NK-92 (cell line): ENCODE measurements around the gene CD300A.

Source experiments
- DNase-seq: peaks from one replicate; lab custom pipeline; 2025; ENCODE audit not compliant: unreplicated experiment; lab: John Stamatoyannopoulos, UW

CD300A gene

DNA sequence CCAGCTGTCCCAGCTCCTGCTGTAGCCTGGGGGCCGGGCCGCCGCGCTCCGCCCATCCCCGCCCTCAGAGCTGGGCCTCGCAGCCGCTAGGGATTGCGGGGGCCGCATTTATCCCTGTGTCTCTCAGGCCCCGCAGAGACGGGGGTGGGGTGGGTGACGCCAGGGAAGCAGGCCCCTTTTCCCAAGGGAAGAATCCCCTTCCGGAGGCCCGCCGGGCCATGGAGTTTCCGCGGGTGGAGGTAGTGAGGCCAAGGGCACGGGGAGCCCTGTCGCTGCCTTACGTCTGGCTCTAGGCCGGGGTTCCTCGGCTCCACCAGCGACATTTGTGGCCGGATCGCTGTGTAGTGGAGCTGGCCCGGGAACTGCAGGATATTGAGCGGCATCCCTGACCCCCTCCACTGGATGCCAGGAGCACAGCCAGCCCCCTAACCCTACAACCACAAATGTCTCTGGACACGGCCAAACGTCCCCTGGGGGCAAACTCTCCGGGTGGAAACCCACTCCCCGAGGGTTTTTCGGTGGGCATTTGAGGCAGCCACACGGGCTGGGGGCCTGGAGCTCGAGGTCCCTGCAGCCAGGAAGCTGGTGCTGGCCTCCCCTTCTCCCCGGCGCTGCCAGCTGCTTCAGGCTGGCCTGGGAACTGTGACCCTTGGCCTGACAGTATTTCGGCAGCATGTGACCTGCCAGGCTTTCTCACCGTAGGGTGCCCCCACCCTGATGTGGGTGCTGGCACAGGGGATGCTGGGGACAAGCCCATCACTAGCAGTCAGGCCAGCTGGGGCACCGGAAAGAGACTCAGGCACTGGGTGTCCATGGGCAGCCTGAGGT, 12.0 kb upstream of the CD300A start:
- DNase-seq: no peak

DNA sequence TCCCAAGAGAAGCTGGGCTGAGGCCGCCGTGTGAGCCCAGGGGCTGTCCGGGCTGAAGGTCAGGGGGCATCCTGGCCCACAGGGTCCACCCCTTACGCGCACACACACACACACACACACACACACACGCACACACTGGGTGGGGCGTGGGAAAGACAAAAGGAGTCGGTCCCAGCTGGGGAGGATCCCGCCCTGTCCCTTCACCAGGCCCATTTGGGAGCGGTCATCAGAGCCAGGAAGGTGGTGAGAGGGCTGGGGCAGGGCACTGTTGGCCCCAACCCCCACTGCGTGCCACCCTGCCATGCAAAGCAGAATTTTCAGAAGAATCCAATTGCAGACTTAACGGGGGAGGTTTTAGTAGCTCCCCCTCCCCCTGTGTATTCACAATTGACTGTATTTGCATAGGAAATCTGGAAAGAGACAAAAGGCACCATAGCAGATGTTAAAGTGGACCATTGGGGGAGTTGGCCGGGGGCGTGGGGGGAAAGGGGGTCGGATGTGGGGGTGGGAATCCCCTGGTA, 11.3 kb upstream of the CD300A start:
- DNase-seq: no peak

DNA sequence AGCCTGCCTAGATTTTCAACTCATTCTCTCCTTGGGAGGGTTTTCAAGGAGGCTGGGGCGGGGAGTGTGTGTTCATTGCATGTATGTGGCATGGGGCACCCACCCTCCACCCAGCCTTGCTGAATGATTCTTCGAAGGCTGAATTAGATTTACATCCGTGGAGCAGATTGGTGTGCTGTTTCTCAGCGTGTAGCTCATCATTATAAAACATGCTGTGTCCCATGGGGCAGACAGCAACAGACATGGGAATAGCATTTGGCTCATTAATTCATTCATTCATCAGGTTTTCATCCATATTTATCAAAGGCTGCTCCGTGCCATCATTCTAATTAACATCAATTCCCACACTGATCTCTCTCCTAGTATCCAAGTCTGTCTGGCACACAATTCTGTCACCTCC, 10.6 kb upstream of the CD300A start:
- no peak for DNase-seq

DNA sequence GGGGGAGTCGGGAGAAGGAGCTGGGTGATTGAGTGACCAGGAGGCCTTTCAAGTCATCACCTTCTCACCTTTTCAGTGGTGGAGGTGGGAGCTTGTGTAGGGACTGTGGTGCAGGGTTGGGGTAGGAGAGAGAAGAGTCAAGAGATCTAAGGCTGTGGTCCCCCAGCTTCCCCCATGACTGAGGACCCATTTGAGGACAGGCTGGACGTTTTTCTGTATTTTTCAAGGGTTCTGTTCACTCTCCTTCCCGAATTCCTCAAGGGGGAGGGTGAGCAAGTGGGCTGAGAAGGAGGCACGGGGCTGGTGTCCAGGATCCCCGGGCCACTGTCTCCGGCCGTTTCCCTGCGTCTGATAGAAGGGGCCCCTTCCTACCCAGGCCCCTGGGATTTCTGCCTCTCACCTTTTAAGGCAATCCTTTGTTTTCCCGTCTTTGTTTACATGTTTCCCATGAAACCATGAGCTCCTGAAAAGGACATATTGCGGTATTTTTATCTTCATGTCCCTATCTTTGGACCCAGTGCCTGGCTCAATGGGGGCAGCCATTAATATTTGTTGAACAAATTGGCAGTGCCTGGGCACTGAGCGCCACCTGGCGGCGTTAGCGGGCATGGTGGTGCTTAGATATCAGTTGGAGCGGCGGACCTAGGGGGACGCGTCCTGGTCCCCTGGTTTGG, 9.2 kb upstream of the CD300A start:
- no peak for DNase-seq

DNA sequence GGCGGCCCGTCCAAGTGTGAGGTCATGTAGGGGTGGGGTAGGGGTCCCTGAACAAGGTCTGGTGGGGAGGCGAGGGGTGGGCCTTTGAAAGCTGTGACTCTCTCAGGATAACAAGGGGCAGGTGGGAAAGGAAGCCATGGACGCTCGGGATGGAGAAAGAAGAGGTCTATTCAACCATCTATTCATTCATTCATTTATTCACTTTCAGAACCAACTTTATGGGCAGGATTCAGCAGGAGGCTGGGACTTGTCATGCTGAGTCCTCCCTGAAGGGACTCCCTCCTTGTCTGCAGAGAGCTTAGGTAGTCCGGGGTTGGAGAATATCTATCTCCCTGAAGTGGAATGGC, 8.6 kb upstream of the CD300A start:
- no peak for DNase-seq

DNA sequence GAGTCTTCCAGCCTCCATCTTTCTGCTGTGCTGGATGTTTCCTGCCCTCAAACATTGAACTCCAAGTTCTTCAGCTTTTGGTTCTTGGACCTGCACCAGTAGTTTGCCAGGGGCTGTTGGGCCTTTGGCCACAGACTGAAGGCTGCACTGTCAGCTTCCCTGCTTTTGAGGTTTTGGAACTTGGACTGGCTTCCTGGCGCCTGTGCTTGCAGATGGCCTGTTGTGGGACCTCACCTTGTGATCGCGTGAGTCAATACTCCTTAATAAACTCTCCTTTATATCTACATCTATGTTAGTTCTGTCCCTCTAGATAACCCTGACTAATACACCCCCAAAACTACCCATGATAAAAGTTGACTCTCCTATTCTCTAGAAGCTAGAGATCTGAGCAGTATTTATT, 7.6 kb upstream of the CD300A start:
- DNase-seq: no peak

DNA sequence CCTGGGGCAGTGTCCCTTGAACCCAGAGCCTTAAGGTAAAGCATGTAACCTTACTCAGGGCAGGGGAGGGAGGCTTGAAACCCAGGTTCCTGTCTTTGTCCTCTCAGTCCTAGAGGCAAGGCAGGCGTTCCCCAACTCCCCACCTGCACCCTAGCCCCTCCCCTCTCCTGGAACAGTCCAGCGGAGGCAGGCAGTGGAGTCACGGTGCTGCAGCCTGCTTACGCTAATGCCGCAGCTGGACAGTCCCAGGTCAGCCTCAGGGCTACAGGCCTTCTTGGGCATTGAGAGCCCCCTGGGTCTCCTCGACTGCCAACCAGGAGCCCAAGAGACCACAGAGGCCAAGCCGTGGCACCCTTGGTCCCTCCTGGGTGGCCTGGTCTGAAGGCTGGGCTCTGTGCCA, 6.8 kb upstream of the CD300A start:
- no peak for DNase-seq

DNA sequence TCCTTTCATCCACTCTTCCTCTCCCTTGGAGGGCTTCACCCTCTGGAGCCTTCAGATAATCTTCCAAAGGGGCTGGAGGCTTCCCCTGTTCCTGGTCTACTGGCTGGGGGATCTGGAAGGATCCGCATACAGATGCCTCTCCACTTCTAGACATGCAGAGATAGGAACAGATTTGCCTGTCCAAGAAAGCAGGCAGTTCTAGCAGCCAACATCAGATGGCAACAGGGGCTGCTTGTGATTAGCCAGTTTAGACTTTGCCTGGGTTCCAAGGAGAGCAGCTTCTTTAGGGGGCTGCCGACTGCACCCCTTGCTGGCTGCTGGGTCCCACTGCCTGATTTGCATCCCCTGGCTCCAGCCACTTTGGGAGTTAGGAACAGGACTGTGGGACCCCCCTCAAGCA, 6.2 kb upstream of the CD300A start:
- DNase-seq: no peak

DNA sequence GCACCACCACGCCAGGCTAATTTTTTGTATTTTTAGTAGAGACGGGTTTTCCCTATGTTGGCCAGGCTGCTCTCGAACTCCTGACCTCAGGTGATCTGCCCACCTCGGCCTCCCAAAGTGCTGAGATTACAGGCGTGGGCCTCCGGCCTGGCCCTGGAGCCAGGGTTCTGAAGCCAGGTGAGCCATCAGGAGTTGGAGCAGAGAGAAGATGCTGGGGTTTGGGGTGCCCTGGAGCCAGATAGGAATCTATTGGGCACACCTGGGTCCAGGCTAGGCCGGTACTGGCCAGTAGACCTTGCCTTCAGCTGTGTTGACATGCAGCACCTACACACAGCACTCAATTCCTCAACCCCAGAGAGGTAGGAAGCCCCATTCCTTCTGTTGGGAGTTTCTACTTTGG, 5.4 kb upstream of the CD300A start:
- DNase-seq: no peak

DNA sequence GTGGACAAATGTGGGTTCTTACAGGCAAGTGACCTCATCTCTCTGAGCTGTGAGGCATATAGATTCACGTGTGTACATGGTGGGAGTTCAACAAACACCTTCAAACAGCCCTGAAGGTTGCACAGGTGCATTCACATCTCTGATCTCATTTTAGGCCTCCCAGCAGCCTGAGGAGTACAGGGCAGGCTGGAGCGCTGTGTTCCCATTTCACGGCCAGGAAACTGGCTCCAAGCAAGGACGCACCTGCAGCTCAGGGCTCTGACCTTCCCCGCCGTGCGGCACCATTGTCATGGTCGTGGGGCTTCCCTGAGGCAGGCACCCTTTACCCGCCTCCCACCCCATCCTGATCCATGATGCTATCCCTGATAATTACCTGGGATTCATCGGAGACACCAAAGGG, 4.8 kb upstream of the CD300A start:
- no peak for DNase-seq

DNA sequence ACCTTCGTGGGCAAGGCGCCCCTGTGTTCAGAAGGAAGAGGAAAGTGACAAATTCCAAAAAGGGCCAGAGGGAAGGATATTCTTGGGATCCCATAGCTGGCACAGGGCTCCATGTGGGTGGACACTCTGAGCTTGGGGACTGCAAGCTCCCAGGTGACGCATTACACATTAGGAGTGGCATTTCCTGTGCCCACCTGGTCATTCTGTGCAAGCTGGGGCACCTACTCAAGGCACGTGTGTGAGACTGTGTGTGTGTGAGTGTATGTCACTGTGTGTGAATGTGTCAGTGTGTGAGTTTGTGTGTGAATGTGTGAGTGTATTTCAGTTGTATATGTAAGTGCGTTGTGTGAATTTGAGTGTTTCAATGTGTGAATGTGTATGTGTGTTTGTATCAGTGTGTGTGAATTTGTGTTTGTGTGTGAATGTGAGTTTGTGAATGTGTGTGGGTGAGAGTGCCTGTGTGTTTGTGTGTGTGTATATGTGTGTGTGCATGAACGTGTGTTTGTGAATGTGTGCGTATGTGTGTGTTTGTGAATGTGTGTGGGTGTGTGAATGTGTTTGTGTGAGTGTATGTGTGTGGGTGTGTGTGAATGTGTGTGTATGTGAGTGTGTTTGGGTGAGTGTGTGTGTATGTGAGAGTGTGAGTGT, 1.6 kb upstream of the CD300A start:
- DNase-seq: no peak

DNA sequence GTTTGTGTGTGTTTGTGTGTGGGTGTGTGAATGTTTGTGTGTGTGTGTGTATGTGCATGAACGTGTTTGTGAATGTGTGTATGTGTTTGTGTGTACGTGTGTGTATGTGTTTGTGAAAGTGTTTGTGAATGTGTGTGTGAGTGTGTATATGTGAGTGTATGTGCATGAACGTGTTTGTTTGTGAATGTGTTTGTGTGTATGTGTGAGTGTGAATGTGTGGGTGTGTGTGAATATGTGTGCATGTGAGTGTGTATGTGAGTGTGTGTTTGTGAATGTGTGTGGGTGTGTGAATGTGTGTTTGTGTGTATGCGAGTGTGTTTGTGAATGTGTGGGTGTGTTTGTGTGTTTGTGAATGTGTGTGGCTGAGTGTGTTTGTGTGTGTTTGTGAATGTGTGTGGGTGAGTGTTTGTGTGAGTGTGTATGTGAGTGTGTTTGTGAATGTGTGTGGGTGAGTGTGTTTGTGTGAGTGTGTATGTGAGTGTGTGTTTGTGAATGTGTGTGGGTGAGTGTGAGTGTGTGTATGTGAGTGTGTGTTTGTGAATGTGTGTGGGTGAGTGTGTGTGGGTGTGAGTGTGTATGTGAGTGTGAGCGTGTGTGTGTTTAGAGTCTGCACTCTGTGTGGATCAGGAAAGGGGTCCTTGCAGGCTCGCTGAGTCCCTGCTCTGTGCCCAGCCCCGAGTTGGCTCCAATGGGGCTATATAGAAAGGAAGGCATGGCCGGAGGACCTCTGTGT, 890 bp upstream of the CD300A start:
- DNase-seq: no peak

DNA sequence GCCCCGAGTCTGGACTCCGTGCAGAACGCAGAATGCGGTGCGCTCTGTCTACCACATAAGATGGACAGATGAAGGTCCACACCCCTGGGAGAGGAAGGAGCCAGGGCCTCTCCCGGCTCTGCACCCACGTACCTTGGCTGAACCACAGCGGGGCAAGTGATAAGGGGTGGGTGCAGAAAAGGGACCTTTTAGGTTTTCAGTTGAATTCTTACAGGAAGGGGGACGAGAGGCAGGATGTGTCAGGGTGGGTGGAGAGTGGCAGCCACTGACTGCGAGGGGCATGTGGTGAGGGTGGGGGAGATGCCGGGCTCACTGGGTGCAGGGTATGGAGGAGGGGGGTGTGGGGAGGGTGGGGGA, 372 bp downstream of the CD300A start:
- no peak for DNase-seq

DNA sequence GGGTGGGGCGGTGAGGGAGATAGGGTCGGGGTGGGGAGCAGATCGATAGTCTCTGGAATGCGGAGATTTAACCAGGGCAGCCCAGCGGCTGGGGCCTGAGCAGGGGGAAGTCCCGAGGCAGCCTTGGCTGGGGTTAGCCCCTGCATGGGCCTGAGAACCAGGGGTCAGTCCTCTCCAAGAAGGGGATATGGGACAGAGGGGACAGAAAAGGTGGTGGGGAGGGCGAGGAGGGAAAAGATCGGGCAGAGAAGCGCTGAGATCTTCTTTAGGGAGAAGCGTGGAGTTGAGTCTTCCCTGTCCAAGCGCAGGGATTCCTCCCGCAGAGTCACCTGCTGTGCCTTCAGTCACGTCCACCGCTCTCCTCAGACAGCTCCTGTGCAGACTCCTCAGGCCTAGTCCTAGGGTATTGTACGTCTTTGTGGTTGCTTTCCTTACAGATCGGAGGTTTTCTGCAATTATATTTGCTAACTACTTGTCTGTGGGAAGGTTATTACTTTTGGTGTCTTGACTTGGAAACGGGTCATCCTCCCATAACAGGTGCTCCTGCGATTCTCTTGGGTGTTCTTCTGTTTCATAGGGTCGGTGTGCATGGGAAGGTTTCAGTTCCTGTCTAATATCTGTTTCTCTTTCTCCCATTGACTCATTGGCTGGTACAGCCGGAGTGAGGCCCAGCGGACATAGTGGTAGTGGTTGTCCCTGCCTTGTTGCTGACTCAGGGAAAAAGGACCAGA, 952 bp downstream of the CD300A start:
- no peak for DNase-seq

DNA sequence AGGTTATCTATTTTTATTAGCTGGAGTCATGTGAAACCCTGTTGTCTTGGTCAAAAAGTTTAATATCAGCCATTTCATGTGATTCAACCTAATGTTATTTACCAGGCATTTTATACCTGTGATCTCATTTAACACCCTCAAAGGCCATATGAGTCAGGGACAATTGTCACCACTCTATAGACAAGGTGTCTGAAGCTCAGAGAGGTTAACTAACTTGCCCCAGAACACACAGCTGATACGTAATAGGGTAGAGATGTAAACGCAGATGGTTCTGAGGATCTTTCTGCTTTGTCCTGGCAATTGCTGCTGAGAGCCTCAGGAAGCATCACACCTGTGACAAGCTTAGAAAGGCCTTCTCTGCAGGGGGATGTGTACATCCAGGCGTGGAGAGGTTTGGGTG, 4.9 kb downstream of the CD300A start:
- no peak for DNase-seq

DNA sequence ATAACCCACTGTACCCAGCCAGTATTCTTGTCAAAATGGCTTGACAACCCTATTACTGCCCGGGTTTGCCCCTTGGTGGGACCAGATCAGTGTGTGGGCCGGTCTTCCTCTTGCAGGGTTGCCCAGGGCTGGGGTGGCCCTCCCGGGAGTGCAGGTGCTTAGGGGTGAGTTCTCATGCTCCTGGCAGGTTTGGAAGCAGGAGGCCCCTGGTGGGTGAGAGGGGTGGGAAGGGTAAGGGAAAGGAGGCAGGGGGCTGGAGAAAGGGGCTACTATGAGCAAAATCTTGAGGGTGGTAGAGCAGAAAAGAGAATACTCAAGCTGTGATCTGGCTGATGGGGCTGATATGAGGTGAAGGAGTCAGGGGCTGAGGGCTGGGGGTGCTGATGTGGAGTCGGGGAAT, 6.5 kb downstream of the CD300A start:
- DNase-seq: no peak

DNA sequence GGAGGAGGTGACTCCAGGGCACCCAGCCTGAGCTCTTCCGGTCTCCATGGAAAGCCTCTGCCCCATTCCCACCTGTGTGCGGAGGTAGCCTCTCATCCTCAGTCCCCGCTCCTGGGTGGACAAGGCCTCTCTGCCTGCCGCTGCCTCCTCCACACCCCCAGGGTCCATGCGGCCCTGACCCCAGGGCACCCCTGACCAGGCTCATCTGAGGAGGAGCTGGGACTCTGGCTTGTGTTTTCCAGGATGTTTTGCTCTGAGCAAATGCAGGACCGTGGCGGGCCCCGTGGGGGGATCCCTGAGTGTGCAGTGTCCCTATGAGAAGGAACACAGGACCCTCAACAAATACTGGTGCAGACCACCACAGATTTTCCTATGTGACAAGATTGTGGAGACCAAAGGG, 6.9 kb downstream of the CD300A start:
- DNase-seq: no peak

DNA sequence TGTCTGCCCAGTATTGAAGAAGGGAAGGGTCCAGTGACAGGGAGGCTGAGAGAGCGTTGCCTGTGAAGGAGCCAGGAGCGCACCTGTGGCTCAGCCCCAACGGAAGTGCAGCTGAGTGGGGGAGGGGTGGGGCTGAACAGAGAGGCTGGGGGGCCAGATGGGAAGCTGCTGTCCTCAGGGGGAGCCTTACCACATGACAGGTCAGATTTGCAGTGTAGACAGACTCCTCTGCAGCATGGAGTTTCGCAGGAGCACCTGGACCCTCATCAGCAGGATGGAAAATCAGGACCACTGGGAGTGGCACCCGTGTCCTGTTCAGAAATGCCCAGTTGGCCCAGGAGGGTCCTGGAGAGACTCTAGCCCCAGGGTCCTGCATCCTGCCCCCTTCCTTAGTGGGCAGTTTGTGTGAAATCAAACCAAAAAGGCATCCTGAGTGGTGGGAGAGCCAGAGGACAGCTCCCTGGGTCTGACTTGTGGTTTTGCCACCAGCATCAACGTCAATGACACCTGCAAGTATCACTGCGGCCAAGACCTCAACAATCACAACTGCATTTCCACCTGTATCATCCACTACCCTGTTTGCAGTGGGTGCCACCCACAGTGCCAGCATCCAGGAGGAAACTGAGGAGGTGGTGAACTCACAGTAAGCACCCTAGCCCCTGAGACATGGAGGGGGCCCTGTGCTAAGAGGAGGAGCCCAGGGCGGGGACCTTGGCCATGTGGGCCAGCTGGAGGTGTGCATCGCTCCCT, 7.8 kb downstream of the CD300A start:
- no peak for DNase-seq

DNA sequence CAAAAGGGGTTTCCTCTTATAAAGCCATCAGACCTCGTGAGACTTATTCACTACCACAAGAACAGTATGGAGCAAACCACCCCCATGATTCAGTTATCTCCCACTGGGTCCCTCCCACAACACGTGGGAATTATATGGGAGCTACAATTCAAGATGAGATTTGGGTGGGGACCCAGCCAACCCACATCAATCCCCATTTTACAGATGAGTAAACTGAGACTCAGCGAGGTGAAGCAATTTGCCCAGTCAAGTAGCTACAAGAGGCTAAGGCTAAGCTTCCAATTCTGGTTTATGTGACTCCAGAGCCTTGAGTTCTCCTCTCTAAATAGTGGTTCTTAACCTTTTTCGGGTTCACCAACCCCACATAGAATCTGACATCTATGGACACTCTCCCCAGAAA, 8.8 kb downstream of the CD300A start:
- no peak for DNase-seq

DNA sequence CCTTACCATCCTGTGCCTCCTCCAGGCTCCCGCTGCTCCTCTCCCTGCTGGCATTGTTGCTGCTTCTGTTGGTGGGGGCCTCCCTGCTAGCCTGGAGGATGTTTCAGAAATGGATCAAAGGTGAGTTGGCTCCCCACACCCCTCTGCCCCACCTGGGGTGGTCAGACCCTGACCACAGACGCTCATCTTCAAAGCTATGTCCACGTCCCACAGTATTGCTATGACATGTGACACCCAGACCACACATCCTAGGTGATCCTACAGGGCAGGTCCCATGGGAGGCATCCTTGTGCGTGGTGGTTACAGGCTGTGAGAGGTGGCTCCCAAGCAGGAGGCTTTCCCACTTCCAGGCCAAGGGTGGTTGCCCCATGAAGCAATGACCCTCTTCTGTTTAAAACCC, 11.0 kb downstream of the CD300A start:
- no peak for DNase-seq
